AG09319 (cell line): ENCODE measurements around the gene NSA2.

Experiments used
- DNase-seq: peaks from one replicate; pipeline ENCODE4 v3.0.0-alpha.2; 2010; ENCODE audit warnings: low read depth; ENCODE audit errors: extremely low read depth
- TF ChIP-seq, protein P1 (sequence below): IDR thresholded peaks from 2 replicates; pipeline ENCODE4 v1.5.1; 2011; ENCODE audit warnings: low read depth, mild to moderate bottlenecking, inconsistent platforms, low read length, moderate library complexity

Gene NSA2

GRCh38 chr5:74762599-74762998 is 4.5 kb upstream of the NSA2 start:
- no peak for DNase-seq
- TF ChIP-seq, protein P1, sequence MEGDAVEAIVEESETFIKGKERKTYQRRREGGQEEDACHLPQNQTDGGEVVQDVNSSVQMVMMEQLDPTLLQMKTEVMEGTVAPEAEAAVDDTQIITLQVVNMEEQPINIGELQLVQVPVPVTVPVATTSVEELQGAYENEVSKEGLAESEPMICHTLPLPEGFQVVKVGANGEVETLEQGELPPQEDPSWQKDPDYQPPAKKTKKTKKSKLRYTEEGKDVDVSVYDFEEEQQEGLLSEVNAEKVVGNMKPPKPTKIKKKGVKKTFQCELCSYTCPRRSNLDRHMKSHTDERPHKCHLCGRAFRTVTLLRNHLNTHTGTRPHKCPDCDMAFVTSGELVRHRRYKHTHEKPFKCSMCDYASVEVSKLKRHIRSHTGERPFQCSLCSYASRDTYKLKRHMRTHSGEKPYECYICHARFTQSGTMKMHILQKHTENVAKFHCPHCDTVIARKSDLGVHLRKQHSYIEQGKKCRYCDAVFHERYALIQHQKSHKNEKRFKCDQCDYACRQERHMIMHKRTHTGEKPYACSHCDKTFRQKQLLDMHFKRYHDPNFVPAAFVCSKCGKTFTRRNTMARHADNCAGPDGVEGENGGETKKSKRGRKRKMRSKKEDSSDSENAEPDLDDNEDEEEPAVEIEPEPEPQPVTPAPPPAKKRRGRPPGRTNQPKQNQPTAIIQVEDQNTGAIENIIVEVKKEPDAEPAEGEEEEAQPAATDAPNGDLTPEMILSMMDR, result no peak

GRCh38 chr5:74763504-74763903 is 3.5 kb upstream of the NSA2 start:
- DNase-seq, result no peak
- TF ChIP-seq, protein P1, result no peak

GRCh38 chr5:74765201-74765600 is 1.8 kb upstream of the NSA2 start:
- no peak for DNase-seq

DNA sequence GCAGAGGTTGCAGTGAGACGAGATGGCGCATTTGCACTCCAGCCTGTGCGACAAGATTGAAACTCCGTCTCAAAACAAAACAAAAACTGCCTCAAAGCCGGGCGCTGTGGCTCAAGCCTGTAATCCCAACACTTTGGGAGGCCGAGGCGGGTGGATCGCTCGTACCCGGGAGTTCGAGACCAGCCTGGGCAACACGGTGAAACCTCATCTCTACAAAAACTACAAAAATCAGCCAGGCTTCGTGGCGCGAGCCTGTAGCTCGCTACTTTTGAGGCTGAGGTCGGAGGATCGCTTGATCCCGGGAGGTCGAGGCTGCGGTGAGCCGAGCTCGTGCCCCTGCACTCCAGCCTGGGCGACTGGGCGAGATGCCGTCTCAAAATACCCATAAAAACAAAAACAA is 1.1 kb upstream of the NSA2 start:
- TF ChIP-seq, protein P1, result no peak
- no peak for DNase-seq

More at GRCh38 chr5:74765201-74765600, 1.8 kb upstream of the NSA2 start:
- TF ChIP-seq, protein P1, result no peak

DNA sequence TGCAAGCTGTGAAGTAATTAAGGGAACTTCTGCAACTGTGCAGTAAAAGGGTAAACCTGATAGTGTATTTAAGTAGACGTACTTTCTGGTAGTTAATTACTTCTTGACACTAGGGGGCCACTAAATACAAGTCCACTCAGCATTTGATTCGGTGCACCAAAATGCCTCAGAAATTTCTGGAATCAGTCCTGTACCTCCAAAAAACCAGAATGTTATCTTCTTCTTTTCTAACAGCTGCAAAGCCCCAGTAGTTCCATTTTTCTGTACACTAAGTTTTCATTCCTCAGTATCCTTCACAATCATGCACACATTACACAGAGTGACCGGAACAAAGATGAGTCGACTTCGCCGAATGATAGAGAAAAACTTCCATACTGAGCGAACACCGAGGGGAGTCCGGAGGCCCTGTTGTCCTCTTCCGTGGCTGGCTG is 616 bp upstream of the NSA2 start:
- TF ChIP-seq, protein P1, result no peak; the same call in 1 of the 2 replicates
- no peak for DNase-seq

DNA sequence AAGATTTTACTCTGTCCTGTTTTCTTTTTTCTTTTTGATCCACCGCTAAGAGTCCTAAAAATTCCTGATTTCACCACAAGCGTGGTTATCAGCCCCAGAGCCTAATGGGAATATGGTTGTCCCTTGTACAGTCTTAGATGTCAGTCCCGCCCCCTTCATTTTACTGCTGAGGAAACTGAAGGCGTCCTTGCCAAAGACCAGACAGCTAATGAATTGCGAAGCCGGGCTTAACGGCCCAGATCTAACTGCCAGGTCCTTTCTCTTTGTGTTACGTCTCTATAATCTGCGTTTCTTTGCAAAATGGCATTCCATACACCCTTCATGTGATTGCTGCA is 497 bp downstream of the NSA2 start:
- no peak for DNase-seq
- TF ChIP-seq, protein P1, result no peak

GRCh38 chr5:74772359-74772758 is 5.3 kb downstream of the NSA2 start:
- DNase-seq, result no peak
- TF ChIP-seq, protein P1, result no peak
